WTC11 (cell line): ENCODE measurements around the gene CCP110. TPM values are rescaled to one million over a fixed set of nuclear protein-coding genes. Genes with fewer than 3 reads are reported as not detected.

ENCODE experiments used
- ATAC-seq: fragments of 200-7000 bp; cut with Tn5 transposase; 2 replicates; pipeline ENCODE4 v1.10.0; 2021; ENCODE audit warnings: mild to moderate bottlenecking, moderate library complexity
- CTCF ChIA-PET: fragments of 300-600 bp; sonication (Branson Sonifier 250); formaldehyde crosslinking; loops from one replicate; lab custom pipeline; 2021; ENCODE audit warnings: antibody characterized with exemption; lab: Charles Lee
- POLR2A ChIA-PET: fragments of 350-600 bp; sonication (Branson Sonifier 250); formaldehyde crosslinking; loops from one replicate; lab custom pipeline; 2021; ENCODE audit warnings: antibody characterized with exemption; lab: Charles Lee
- DNase-seq: peaks from one replicate; pipeline ENCODE4 v3.0.0; 2021; ENCODE audit warnings: low spot score
- H3K27ac Mint-ChIP-seq: 2 replicates; pipeline ENCODE4 v1.8.0; 2021; ENCODE audit warnings: mixed read lengths
- H3K27me3 Mint-ChIP-seq: 2 replicates; pipeline ENCODE4 v1.8.0; 2021; ENCODE audit warnings: low read depth, mild to moderate bottlenecking, moderate library complexity, mixed read lengths
- H3K36me3 Mint-ChIP-seq: 2 replicates; pipeline ENCODE4 v1.8.0; 2021; ENCODE audit warnings: mixed read lengths
- H3K4me1 Mint-ChIP-seq: 2 replicates; pipeline ENCODE4 v1.8.0; 2022; ENCODE audit warnings: mixed read lengths
- H3K4me3 Mint-ChIP-seq: 2 replicates; pipeline ENCODE4 v1.8.0; 2021; ENCODE audit warnings: mild to moderate bottlenecking, moderate library complexity, mixed read lengths
- H3K9me3 Mint-ChIP-seq: 2 replicates; pipeline ENCODE4 v1.8.0; 2021; ENCODE audit warnings: mixed read lengths
- ARID4B ChIP-seq: sonication (generic); formaldehyde crosslinking; IDR thresholded peaks from 2 replicates; pipeline ENCODE4 v1.8.0; 2023; ENCODE audit warnings: missing genetic modification reagents, mild to moderate bottlenecking, borderline replicate concordance
- CREB1 ChIP-seq: sonication (generic); formaldehyde crosslinking; IDR thresholded peaks from 2 replicates; pipeline ENCODE4 v1.8.0; 2023; ENCODE audit warnings: mild to moderate bottlenecking, missing genetic modification reagents
- ELF4 ChIP-seq: sonication (generic); formaldehyde crosslinking; IDR thresholded peaks from 2 replicates; pipeline ENCODE4 v1.8.1; 2022; ENCODE audit warnings: low read depth, mild to moderate bottlenecking, moderate library complexity, missing genetic modification reagents
- ESRRA ChIP-seq: sonication (generic); formaldehyde crosslinking; IDR thresholded peaks from 2 replicates; pipeline ENCODE4 v1.8.1; 2022; ENCODE audit warnings: mild to moderate bottlenecking, missing genetic modification reagents, borderline replicate concordance
- ETV6 ChIP-seq: sonication (generic); formaldehyde crosslinking; IDR thresholded peaks from 2 replicates; pipeline ENCODE4 v1.8.1; 2022; ENCODE audit warnings: mild to moderate bottlenecking, missing genetic modification reagents
- GABPB1 ChIP-seq: sonication (generic); formaldehyde crosslinking; IDR thresholded peaks from 2 replicates; pipeline ENCODE4 v1.8.1; 2023; ENCODE audit warnings: mild to moderate bottlenecking, missing genetic modification reagents
- HMGA2 ChIP-seq: fragments of 250-450 bp; sonication (Bioruptor Pico); IDR thresholded peaks from 2 replicates; pipeline ENCODE4 v1.4.0; 2021; ENCODE audit warnings: mild to moderate bottlenecking, moderate library complexity
- MLX ChIP-seq: sonication (generic); formaldehyde crosslinking; IDR thresholded peaks from 2 replicates; pipeline ENCODE4 v1.8.1; 2023; ENCODE audit warnings: mild to moderate bottlenecking, missing genetic modification reagents, moderate library complexity
- NFYB ChIP-seq: sonication (generic); formaldehyde crosslinking; conservative IDR thresholded peaks from 2 replicates; pipeline ENCODE4 v1.8.0; 2022; ENCODE audit warnings: low read depth, missing genetic modification reagents
- NR1H2 ChIP-seq: sonication (generic); formaldehyde crosslinking; IDR thresholded peaks from 2 replicates; pipeline ENCODE4 v1.9.0; 2021; ENCODE audit warnings: mild to moderate bottlenecking, moderate library complexity, missing genetic modification reagents
- NR3C1 ChIP-seq: sonication (generic); formaldehyde crosslinking; conservative IDR thresholded peaks from 2 replicates; pipeline ENCODE4 v1.8.1; 2023; ENCODE audit warnings: low read depth, mild to moderate bottlenecking, missing genetic modification reagents
- TEAD4 ChIP-seq: sonication (generic); formaldehyde crosslinking; IDR thresholded peaks from 2 replicates; pipeline ENCODE4 v1.8.0; 2022; ENCODE audit warnings: mild to moderate bottlenecking, missing genetic modification reagents
- ZBTB21 ChIP-seq: sonication (generic); formaldehyde crosslinking; IDR thresholded peaks from 2 replicates; pipeline ENCODE4 v1.8.1; 2023; ENCODE audit warnings: mild to moderate bottlenecking, missing genetic modification reagents, borderline replicate concordance
- ZBTB43 ChIP-seq: sonication (generic); formaldehyde crosslinking; IDR thresholded peaks from 2 replicates; pipeline ENCODE4 v1.8.1; 2023; ENCODE audit warnings: mild to moderate bottlenecking, missing genetic modification reagents
- ZNF232 ChIP-seq: sonication (generic); formaldehyde crosslinking; IDR thresholded peaks from 2 replicates; pipeline ENCODE4 v1.8.0; 2022; ENCODE audit warnings: mild to moderate bottlenecking, missing genetic modification reagents
- ZNF263 ChIP-seq: sonication (generic); formaldehyde crosslinking; IDR thresholded peaks from 2 replicates; pipeline ENCODE4 v1.8.1; 2022; ENCODE audit warnings: low read depth, mild to moderate bottlenecking, moderate library complexity, missing genetic modification reagents
- ZNF425 ChIP-seq: fragments of 250-450 bp; sonication (Bioruptor Pico); conservative IDR thresholded peaks from 2 replicates; pipeline ENCODE4 v1.9.0; 2021; ENCODE audit warnings: mild to moderate bottlenecking
- total RNA-seq: library from RNA; stranded (reverse); gene quantifications from 3 replicates; pipeline ENCODE4 v1.2.3, GENCODE V29; 2021
- TF ChIP-seq, protein P1 (sequence below): fragments of 250-450 bp; sonication (Bioruptor Pico); IDR thresholded peaks from 2 replicates; pipeline ENCODE4 v2.1.2; 2022; ENCODE audit warnings: mild to moderate bottlenecking, moderate library complexity
- TF ChIP-seq, protein P2 (sequence below): sonication (generic); formaldehyde crosslinking; IDR thresholded peaks from 2 replicates; pipeline ENCODE4 v1.8.1; 2023; ENCODE audit warnings: mild to moderate bottlenecking, missing genetic modification reagents, borderline replicate concordance
- TF ChIP-seq, protein P3 (sequence below): sonication (generic); formaldehyde crosslinking; IDR thresholded peaks from 2 replicates; pipeline ENCODE4 v1.8.1; 2022; ENCODE audit warnings: missing genetic modification reagents, borderline replicate concordance

Gene CCP110
- total RNA-seq, 1 experiment from 2014 or later = 23.9 TPM

DNA sequence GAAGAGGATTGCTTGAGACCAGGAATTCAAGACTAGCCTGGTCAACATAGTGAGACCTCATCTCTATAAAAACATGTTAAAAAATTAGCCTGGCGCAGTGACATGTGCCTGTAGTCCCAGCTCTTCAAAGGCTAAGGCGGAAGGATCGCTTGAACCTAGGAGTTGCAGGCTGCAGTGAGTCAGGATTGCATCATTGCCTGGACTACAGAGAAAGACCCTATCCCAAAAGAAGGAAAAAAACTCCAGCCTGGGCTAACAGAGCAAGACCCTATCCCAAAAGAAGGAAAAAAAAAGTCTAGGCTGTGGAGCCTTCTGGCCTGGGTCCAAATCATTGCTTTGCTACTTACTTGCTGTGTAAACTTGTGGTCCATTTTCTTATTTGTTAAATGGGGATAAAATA, 4.9 kb downstream of the CCP110 start (continued):
- no peak for TF ChIP-seq ARID4B (CRISPR knock-in tag)
- no peak for TF ChIP-seq ELF4 (CRISPR knock-in tag)
- no peak for TF ChIP-seq ZNF232 (CRISPR knock-in tag)
- no peak for TF ChIP-seq ZNF263 (CRISPR knock-in tag)
- no peak for TF ChIP-seq ZBTB43 (CRISPR knock-in tag)

GRCh38 chr16:19532601-19533000, 8.9 kb downstream of the CCP110 start:
- H3K27ac Mint-ChIP-seq = no peak overlapping the region
- POLR2A ChIA-PET = no interaction called here
- no peak for DNase-seq
- H3K27me3 Mint-ChIP-seq = no peaks in the 10 kb centered on the region
- H3K4me1 Mint-ChIP-seq = peaks cover 18% of the 10 kb centered on the region
- H3K36me3 Mint-ChIP-seq = peaks cover 50% of the 10 kb centered on the region
- no peak for TF ChIP-seq TEAD4 (CRISPR knock-in tag)
- TF ChIP-seq HMGA2 (CRISPR knock-in tag) = no peak
- no peak for TF ChIP-seq ZNF425 (CRISPR knock-in tag)
- TF ChIP-seq GABPB1 (CRISPR knock-in tag) = no peak
- TF ChIP-seq CREB1 (CRISPR knock-in tag) = no peak
- TF ChIP-seq, protein P1, sequence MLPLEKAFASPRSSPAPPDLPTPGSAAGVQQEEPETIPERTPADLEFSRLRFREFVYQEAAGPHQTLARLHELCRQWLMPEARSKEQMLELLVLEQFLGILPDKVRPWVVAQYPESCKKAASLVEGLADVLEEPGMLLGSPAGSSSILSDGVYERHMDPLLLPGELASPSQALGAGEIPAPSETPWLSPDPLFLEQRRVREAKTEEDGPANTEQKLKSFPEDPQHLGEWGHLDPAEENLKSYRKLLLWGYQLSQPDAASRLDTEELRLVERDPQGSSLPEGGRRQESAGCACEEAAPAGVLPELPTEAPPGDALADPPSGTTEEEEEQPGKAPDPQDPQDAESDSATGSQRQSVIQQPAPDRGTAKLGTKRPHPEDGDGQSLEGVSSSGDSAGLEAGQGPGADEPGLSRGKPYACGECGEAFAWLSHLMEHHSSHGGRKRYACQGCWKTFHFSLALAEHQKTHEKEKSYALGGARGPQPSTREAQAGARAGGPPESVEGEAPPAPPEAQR (CRISPR knock-in tag) = no peak
- TF ChIP-seq NR3C1 (CRISPR knock-in tag) = no peak
- TF ChIP-seq, protein P2, sequence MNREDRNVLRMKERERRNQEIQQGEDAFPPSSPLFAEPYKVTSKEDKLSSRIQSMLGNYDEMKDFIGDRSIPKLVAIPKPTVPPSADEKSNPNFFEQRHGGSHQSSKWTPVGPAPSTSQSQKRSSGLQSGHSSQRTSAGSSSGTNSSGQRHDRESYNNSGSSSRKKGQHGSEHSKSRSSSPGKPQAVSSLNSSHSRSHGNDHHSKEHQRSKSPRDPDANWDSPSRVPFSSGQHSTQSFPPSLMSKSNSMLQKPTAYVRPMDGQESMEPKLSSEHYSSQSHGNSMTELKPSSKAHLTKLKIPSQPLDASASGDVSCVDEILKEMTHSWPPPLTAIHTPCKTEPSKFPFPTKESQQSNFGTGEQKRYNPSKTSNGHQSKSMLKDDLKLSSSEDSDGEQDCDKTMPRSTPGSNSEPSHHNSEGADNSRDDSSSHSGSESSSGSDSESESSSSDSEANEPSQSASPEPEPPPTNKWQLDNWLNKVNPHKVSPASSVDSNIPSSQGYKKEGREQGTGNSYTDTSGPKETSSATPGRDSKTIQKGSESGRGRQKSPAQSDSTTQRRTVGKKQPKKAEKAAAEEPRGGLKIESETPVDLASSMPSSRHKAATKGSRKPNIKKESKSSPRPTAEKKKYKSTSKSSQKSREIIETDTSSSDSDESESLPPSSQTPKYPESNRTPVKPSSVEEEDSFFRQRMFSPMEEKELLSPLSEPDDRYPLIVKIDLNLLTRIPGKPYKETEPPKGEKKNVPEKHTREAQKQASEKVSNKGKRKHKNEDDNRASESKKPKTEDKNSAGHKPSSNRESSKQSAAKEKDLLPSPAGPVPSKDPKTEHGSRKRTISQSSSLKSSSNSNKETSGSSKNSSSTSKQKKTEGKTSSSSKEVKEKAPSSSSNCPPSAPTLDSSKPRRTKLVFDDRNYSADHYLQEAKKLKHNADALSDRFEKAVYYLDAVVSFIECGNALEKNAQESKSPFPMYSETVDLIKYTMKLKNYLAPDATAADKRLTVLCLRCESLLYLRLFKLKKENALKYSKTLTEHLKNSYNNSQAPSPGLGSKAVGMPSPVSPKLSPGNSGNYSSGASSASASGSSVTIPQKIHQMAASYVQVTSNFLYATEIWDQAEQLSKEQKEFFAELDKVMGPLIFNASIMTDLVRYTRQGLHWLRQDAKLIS = no peak
- TF ChIP-seq NR1H2 (CRISPR knock-in tag) = no peak
- no peak for TF ChIP-seq ETV6 (CRISPR knock-in tag)
- no peak for TF ChIP-seq ZBTB21 (CRISPR knock-in tag)
- TF ChIP-seq MLX (CRISPR knock-in tag) = no peak
- TF ChIP-seq ESRRA = no peak
- no peak for TF ChIP-seq ZBTB43 (CRISPR knock-in tag)
- TF ChIP-seq, protein P3, sequence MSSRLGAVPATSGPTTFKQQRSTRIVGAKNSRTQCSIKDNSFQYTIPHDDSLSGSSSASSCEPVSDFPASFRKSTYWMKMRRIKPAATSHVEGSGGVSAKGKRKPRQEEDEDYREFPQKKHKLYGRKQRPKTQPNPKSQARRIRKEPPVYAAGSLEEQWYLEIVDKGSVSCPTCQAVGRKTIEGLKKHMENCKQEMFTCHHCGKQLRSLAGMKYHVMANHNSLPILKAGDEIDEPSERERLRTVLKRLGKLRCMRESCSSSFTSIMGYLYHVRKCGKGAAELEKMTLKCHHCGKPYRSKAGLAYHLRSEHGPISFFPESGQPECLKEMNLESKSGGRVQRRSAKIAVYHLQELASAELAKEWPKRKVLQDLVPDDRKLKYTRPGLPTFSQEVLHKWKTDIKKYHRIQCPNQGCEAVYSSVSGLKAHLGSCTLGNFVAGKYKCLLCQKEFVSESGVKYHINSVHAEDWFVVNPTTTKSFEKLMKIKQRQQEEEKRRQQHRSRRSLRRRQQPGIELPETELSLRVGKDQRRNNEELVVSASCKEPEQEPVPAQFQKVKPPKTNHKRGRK (CRISPR knock-in tag) = no peak
- no peak for TF ChIP-seq NFYB (CRISPR knock-in tag)
- no peak overlapping the region for H3K4me3 Mint-ChIP-seq
- CTCF ChIA-PET = no interaction called here
- H3K9me3 Mint-ChIP-seq = no peaks in the 10 kb centered on the region
- ATAC-seq = no peak
